HFF-Myc (cell line): Measurements from ENCODE around the gene SRRT.
"Not testable (repeated sequence)": the region's sequence is repeated elsewhere in the genome, so short reads cannot be mapped to it uniquely, and the experiment has no call there.

Source experiments
- DNase-seq: peaks from one replicate; pipeline ENCODE4 v3.0.0-alpha.2; 2011; ENCODE audit warnings: low read depth; ENCODE audit errors: extremely low read depth
- H3K4me3 ChIP-seq: replicated peaks from 2 replicates; pipeline ENCODE4 v1.5.1; 2011; ENCODE audit warnings: low read depth, mild to moderate bottlenecking, control low read depth, low read length
- TF ChIP-seq, protein P1 (sequence below): IDR thresholded peaks from 2 replicates; pipeline ENCODE4 v1.5.1; 2012; ENCODE audit warnings: mild to moderate bottlenecking, low read depth, low read length, control low read depth; ENCODE audit errors: missing control alignments

Gene SRRT

GRCh38 chr7:100837099-100837836, 37.6 kb upstream of the SRRT start:
- DNase-seq: peak; percentile 72

DNA sequence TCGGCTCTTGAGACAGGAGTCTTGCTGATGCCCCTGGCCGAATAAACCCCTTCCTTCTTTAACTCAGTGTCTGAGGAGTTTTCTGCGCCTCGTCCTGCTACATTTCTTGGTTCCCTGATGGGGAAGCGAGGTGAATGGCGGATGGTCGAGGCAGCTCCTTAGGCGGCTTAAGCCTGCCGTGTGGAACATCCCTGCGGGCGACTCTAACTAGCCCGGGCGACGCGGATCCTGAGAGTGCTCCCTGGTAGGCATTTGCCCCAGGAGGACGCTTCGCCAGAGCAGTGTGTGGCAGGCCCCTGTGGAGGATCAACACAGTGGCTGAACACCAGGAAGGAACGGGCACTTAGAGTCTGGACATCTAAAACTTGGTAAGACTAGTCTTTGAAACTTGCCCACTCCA, 35.5 kb upstream of the SRRT start:
- TF ChIP-seq, protein P1, sequence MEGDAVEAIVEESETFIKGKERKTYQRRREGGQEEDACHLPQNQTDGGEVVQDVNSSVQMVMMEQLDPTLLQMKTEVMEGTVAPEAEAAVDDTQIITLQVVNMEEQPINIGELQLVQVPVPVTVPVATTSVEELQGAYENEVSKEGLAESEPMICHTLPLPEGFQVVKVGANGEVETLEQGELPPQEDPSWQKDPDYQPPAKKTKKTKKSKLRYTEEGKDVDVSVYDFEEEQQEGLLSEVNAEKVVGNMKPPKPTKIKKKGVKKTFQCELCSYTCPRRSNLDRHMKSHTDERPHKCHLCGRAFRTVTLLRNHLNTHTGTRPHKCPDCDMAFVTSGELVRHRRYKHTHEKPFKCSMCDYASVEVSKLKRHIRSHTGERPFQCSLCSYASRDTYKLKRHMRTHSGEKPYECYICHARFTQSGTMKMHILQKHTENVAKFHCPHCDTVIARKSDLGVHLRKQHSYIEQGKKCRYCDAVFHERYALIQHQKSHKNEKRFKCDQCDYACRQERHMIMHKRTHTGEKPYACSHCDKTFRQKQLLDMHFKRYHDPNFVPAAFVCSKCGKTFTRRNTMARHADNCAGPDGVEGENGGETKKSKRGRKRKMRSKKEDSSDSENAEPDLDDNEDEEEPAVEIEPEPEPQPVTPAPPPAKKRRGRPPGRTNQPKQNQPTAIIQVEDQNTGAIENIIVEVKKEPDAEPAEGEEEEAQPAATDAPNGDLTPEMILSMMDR: no peak
- no peak for DNase-seq
- no peak overlapping the region for H3K4me3 ChIP-seq

More at GRCh38 chr7:100837099-100837836, 37.6 kb upstream of the SRRT start:
- TF ChIP-seq, protein P1: no peak
- peak overlapping the region; percentile 21; the same call in 1 of the 2 replicates for H3K4me3 ChIP-seq

GRCh38 chr7:100840470-100841100, 34.3 kb upstream of the SRRT start:
- DNase-seq: no peak
- H3K4me3 ChIP-seq: no peak overlapping the region
- TF ChIP-seq, protein P1: no peak

GRCh38 chr7:100847360-100847759, 27.5 kb upstream of the SRRT start:
- TF ChIP-seq, protein P1: no peak
- DNase-seq: no peak
- H3K4me3 ChIP-seq: no peak overlapping the region

DNA sequence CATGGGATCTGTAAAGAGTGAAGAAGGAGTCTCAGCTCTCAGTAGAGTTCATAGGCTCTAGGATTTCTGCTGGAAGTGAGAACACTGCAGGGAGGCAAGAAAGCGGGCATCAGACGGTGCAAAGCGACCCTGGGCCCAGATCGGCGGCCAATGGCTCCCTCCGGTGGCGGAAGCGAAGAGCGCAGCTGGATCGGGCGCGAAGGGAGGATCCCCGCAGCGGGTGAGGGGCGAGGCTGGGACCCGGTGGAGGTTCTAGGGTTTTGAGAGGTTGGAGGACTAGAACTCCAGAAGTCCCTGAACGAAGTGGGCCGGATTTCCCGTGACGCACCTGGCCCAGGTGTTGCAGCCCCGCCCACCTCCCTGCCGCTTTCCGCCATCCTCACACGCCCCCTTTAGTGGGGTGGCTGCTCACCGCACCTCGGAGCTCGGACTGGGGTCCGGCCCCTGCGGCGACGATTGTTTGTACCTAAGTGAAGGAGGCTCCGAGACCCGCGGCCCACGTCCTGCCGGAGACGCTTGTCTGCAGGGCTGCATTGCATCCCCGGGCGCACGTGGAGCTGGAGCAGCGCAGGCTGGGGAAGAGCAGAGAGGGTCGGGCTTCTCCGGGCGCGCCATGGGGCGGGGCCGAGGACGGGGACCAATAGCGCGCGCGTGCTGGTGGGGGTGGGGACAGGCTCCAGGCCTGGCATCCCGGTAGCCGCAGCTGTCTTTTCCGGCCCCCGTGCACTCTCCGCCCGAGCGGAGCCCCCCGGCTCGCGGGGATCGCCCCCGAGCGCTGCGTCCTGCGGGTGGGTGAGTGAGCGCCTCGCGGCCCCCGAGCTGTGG, 22.6 kb upstream of the SRRT start, which contains the start of gene SLC12A9:
Gene SLC12A9 (plus strand): TSS at position 666 of the 825 bp plus-strand sequence. CDS start 1,485 bp downstream, outside the sequence.
- TF ChIP-seq, protein P1: peak; percentile 86
- peak within 1 kb of the TSS; percentile 81 for H3K4me3 ChIP-seq

GRCh38 chr7:100854146-100854895, 20.6 kb upstream of the SRRT start:
- no peak overlapping the region for H3K4me3 ChIP-seq
- TF ChIP-seq, protein P1: no peak
- DNase-seq: no peak

More for the DNA sequence above, 22.6 kb upstream of the SRRT start, which contains the start of gene SLC12A9:
- peak; percentile 56 for DNase-seq

GRCh38 chr7:100854899-100855298, 20.0 kb upstream of the SRRT start:
- not testable (repeated sequence) for DNase-seq, H3K4me3 ChIP-seq
